GM12872 (cell line): ENCODE measurements around the gene FASTKD3.

Source experiments
- CTCF ChIP-seq: IDR thresholded peaks from 3 replicates; pipeline ENCODE4 v1.5.1; 2011; ENCODE audit warnings: low read depth, mild to moderate bottlenecking, low read length, moderate library complexity; ENCODE audit not compliant: insufficient read depth

The FASTKD3 gene, protein sequence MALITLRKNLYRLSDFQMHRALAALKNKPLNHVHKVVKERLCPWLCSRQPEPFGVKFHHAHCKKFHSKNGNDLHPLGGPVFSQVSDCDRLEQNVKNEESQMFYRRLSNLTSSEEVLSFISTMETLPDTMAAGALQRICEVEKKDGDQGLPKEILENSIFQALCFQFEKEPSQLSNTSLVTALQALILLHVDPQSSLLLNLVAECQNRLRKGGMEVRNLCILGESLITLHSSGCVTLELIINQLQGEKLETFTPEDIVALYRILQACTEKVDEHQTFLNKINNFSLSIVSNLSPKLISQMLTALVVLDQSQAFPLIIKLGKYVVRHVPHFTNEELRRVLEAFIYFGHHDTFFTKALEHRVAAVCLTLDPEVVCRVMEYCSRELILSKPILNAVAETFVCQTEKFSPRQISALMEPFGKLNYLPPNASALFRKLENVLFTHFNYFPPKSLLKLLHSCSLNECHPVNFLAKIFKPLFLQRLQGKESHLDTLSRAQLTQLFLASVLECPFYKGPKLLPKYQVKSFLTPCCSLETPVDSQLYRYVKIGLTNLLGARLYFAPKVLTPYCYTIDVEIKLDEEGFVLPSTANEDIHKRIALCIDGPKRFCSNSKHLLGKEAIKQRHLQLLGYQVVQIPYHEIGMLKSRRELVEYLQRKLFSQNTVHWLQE

GRCh38 chr5:7868773-7869473, at the start of gene FASTKD3, which contains the start of gene MTRR:
TSS of gene FASTKD3 (minus strand) at chr5:7869031. CDS start at chr5:7868083, 948 bp downstream.
TSS of gene MTRR (plus strand) at chr5:7869148. CDS start at chr5:7870795, 1,647 bp downstream.
- TF ChIP-seq CTCF, result no peak

DNA sequence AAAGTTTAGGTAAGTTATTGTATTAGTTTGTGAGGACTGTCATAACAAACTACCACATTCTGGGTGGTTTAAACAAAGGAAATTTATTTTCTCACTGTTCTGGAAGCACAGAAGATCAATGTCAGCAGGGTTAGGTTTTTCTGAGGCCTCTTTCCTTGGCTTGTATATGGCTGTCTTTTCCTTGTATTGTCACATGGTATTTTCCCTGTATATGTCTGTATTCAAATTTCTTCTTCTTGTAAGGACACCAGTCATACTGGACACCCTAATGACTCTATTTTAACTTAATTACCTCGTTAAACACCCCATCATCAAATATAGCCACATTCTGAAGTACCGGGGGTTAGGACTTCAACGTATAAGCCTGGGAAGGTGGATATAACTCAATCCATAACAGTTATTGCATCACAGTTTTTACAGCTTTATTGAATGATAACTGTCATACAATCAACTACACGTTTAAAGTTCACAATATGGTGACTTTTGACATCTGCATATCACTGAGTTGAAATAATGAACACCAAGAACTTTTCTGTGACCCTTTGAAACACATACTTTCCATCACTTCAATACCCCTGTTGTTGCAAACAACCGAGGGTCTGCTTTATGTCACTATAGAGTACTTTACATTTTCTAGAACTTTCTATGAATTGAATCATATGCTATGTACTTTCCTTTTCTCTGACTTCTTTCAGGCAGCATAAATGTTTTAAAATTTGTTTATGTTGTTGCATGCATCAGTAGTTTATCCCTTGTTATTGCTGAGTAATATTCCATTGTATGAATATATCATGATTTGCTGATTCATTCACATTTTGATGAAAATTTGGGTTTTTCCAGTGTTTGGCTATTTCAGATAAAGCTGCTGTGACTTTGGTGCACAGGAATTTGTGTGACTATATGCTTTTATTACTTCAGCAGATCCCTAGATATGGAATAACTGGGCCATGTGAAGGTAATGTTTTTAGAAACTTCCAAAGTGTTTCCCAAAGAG, 48.6 kb upstream of the FASTKD3 start:
- no peak for TF ChIP-seq CTCF

GRCh38 chr5:7916171-7916804, 47.5 kb upstream of the FASTKD3 start:
- no peak for TF ChIP-seq CTCF

- TF ChIP-seq CTCF, result no peak
Observed at GRCh38 chr5:7910738-7911428, 42.1 kb upstream of the FASTKD3 start.

DNA sequence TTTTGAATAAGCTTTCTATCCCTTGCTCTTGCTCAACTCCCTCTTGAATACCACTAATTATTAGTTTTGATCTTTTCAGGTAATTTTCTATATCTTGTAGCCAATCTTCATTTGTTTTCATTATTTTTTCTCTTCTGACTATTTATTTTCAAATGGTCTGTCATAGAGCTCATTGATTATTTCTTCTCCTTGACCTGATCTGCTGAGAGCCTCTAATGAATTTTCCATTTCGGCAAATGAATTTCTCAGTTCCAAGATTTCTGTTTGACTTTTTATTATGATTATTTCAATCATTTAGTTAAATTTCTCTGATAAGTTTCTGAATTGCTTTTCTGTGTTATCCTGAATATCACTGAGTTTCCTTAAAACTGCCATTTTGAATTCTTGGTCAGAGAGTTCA, 39.5 kb upstream of the FASTKD3 start:
- no peak for TF ChIP-seq CTCF

DNA sequence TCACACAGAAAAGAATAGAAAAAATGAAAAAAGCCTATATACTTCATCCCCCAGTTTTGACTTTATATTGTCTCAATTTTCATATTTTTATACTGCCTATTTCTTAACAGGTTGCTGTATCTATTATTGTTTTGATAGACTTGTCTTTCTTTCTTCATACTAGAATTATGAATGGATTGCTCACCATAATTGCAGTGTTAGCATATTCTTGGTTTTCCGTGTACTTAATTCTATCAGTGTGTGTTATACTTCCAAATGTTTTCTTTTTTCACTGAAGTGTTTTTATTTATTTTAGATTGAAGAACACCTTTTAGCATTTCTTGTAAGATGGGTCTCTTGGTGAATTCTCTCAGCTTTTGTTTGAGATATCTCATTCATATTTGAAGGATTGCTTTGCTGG, 38.8 kb upstream of the FASTKD3 start:
- no peak for TF ChIP-seq CTCF
